Epidermal melanocyte (primary cell): ENCODE results near the gene MAFG.

Experiments used
- DNase-seq: peaks from one replicate; pipeline ENCODE4 v3.0.0; 2011; ENCODE audit warnings: low spot score; ENCODE audit not compliant: insufficient read length

The MAFG gene

GRCh38 chr17:81939881-81940385 lies 12.4 kb upstream of the MAFG start:
- no peak for DNase-seq

- DNase-seq: no peak
Measured at GRCh38 chr17:81939218-81939617, 11.7 kb upstream of the MAFG start.

- DNase-seq: no peak
Measured at GRCh38 chr17:81935709-81936084, 8.2 kb upstream of the MAFG start.

- DNase-seq: no peak
Measured at GRCh38 chr17:81934850-81935708, 7.5 kb upstream of the MAFG start.

GRCh38 chr17:81934098-81934757 lies 6.7 kb upstream of the MAFG start:
- DNase-seq: no peak

GRCh38 chr17:81933178-81933699 lies 5.7 kb upstream of the MAFG start:
- DNase-seq: no peak

- DNase-seq: no peak
Measured at GRCh38 chr17:81932333-81932983, 4.9 kb upstream of the MAFG start.

- no peak for DNase-seq
Measured at GRCh38 chr17:81931557-81932332, 4.2 kb upstream of the MAFG start.

GRCh38 chr17:81931189-81931556 lies 3.6 kb upstream of the MAFG start:
- DNase-seq: no peak

- no peak for DNase-seq
Measured at GRCh38 chr17:81930142-81931125, 2.9 kb upstream of the MAFG start.

GRCh38 chr17:81929253-81930141 lies 2.0 kb upstream of the MAFG start:
- no peak for DNase-seq

- DNase-seq: no peak
Measured at GRCh38 chr17:81928544-81929252, 1.2 kb upstream of the MAFG start.

GRCh38 chr17:81927152-81927652 lies 333 bp downstream of the MAFG start:
- DNase-seq: no peak

GRCh38 chr17:81926451-81927151 lies 934 bp downstream of the MAFG start:
- DNase-seq: peak; percentile 96

GRCh38 chr17:81925860-81926450 lies 1.6 kb downstream of the MAFG start:
- no peak for DNase-seq

- no peak for DNase-seq
Measured at GRCh38 chr17:81924557-81925532, 2.7 kb downstream of the MAFG start.
